ENCODE data around the gene ACTR2.

ACTR2 gene

GRCh38 chr2:65281627-65282351, 54.2 kb downstream of the ACTR2 start:
- H3K4me3 ChIP-seq (ENCODE audit: low read depth, low read length) = no peak overlapping the region
- no peak for TF ChIP-seq CTCF (IDR thresholded peaks at IDR 0.05; ENCODE audit: low read depth, low read length)

- no peak overlapping the region for H3K4me3 ChIP-seq (ENCODE audit: low read depth, low read length)
- no peak for TF ChIP-seq CTCF (IDR thresholded peaks at IDR 0.05; ENCODE audit: low read depth, low read length)
Observed at GRCh38 chr2:65282477-65283053, 54.9 kb downstream of the ACTR2 start.

GRCh38 chr2:65287364-65287763, 59.7 kb downstream of the ACTR2 start:
- H3K4me3 ChIP-seq (ENCODE audit: low read depth, low read length) = no peak overlapping the region
- TF ChIP-seq CTCF (IDR thresholded peaks at IDR 0.05; ENCODE audit: low read depth, low read length) = no peak

GRCh38 chr2:65291216-65292105, 63.8 kb downstream of the ACTR2 start:
- no peak overlapping the region for H3K4me3 ChIP-seq (ENCODE audit: low read depth, low read length)
- no peak for TF ChIP-seq CTCF (IDR thresholded peaks at IDR 0.05; ENCODE audit: low read depth, low read length)

- no peak for TF ChIP-seq CTCF (IDR thresholded peaks at IDR 0.05; ENCODE audit: low read depth, low read length)
- H3K4me3 ChIP-seq (ENCODE audit: low read depth, low read length) = no peak overlapping the region
Observed at GRCh38 chr2:65292106-65292400, 64.4 kb downstream of the ACTR2 start.

GRCh38 chr2:65292461-65293011, 64.9 kb downstream of the ACTR2 start:
- TF ChIP-seq CTCF (IDR thresholded peaks at IDR 0.05; ENCODE audit: low read depth, low read length) = no peak
- H3K4me3 ChIP-seq (ENCODE audit: low read depth, low read length) = no peak overlapping the region
